ENCODE measurements around the gene RNU2-63P. TPM values are rescaled to one million over a fixed set of nuclear protein-coding genes. Genes with fewer than 3 reads are reported as not detected.

RNU2-63P gene
- polyA plus RNA-seq, 1 experiment: not detected

DNA sequence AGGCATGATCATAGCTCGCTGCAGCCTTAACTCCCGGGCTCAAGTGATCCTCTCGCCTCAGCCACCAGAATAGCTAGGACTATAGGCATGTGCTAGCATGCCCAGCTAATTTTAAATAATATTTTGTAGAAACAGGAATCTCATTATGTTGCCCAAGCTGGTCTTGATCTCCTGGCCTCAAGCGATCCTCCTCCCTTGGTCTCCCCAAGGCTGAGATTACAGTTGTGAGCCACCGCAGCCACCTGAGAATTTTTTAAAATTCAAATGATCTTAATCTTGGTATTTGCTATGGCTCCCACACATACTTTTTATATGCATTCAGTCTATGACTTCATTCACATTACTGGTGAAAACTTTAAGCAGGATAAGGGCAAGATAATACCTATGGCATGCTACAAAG is 26.1 kb upstream of the RNU2-63P start:
- Histone ChIP-seq H3K27me3 (ENCODE audit: control insufficient read depth, insufficient read depth, low read length) (no peaks in the 10 kb centered on the region), H3K9me3 (ENCODE audit: control insufficient read depth, insufficient read depth, low read length) (no peaks in the 10 kb centered on the region), H3K27ac (ENCODE audit: low read depth, low read length) (no peak overlapping the region), H3K4me3 (ENCODE audit: low read depth, low read length) (no peak overlapping the region)
- no peak for DNase-seq (ENCODE audit: low read depth, low spot score)
- ChIA-PET POLR2A (no interaction called here), CTCF (interaction anchor here (0.7 kb wide), 1 partner anchor 1297 kb away, joined by 3 read pairs; no protein-coding TSS in a partner anchor)
- TF ChIP-seq, protein P1, sequence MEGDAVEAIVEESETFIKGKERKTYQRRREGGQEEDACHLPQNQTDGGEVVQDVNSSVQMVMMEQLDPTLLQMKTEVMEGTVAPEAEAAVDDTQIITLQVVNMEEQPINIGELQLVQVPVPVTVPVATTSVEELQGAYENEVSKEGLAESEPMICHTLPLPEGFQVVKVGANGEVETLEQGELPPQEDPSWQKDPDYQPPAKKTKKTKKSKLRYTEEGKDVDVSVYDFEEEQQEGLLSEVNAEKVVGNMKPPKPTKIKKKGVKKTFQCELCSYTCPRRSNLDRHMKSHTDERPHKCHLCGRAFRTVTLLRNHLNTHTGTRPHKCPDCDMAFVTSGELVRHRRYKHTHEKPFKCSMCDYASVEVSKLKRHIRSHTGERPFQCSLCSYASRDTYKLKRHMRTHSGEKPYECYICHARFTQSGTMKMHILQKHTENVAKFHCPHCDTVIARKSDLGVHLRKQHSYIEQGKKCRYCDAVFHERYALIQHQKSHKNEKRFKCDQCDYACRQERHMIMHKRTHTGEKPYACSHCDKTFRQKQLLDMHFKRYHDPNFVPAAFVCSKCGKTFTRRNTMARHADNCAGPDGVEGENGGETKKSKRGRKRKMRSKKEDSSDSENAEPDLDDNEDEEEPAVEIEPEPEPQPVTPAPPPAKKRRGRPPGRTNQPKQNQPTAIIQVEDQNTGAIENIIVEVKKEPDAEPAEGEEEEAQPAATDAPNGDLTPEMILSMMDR (IDR thresholded peaks at IDR 0.05; ENCODE audit: low read depth, low read length): no peak

DNA sequence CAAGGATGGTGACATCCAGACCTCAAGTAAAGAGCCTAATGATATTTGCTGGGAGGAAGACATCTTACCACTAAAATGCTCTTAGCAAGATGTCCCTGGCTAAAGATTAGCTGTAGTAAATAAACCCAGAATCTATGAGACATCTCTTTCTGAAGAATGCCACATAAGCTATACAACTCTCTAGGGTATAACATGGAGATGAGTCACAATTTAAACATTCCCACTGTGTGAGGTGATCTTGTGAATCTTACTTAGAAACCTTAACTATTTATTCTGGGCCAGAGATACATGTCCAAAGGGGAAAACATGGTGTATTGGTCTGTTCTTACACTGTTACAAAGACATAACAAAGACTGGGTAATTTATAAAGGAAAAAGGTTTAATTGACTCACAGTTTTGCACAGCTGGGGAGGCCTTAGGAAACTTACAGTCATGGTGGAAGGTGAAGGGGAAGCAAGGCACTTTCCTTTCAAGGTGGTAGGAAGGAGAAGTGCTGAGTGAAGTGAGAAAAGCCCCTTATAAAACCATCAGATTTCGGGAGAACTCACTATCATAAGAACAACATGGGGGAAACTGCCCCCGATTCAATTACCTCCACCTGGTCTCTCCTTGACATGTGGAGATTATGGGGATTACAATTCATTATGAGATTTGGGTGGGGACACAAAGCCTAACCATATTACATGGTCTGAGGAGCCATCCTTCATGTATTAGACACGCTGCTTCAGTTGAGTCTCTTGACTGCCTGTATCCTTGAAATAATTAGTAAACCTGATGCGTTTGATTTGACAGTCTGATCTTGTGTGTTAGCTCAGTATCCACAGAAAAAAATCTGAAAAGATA is 22.1 kb upstream of the RNU2-63P start:
- ChIA-PET POLR2A (interaction anchor here (0.7 to 1.5 kb wide), 3 partner anchors 16 to 23 kb away, joined by 3 to 6 read pairs (median 4); partner anchors contain the start of gene RNU2-63P), CTCF (interaction anchor here (1.6 to 3.1 kb wide), 2 partner anchors 22 kb away, joined by 5 to 15 read pairs; no protein-coding TSS in a partner anchor)
- Histone ChIP-seq H3K27ac (ENCODE audit: low read depth, low read length) (peak overlapping the region; percentile 84), H3K9me3 (ENCODE audit: control insufficient read depth, insufficient read depth, low read length) (no peaks in the 10 kb centered on the region), H3K4me3 (ENCODE audit: low read depth, low read length) (no peak overlapping the region), H3K27me3 (ENCODE audit: control insufficient read depth, insufficient read depth, low read length) (no peaks in the 10 kb centered on the region)
- TF ChIP-seq, protein P1 (IDR thresholded peaks at IDR 0.05; ENCODE audit: low read depth, low read length): no peak
- DNase-seq (ENCODE audit: low read depth, low spot score): peak; percentile 84

DNA sequence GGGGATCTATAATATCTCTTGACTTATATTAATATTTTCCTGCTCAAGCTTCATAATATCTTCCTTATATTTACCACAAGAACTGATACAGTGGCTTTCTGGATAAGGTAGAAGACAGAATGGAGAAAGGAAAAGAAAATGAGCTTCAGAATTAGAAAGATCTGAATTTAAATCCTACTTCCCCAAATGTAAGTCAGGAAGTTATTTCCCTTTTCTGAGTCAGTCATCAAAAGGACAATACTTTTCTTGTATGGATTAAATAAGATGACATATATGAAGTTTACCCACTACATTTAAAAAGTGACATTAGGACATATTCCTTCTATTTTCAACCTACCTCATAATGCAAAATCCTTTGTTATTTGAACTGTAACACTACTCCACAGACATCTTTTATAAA is 20.3 kb upstream of the RNU2-63P start:
- DNase-seq (ENCODE audit: low read depth, low spot score): no peak
- Histone ChIP-seq H3K4me3 (ENCODE audit: low read depth, low read length) (no peak overlapping the region), H3K9me3 (ENCODE audit: control insufficient read depth, insufficient read depth, low read length) (no peaks in the 10 kb centered on the region), H3K27ac (ENCODE audit: low read depth, low read length) (no peak overlapping the region), H3K27me3 (ENCODE audit: control insufficient read depth, insufficient read depth, low read length) (no peaks in the 10 kb centered on the region)
- ChIA-PET POLR2A (no interaction called here), CTCF (no interaction called here)
- TF ChIP-seq, protein P1 (IDR thresholded peaks at IDR 0.05; ENCODE audit: low read depth, low read length): no peak

DNA sequence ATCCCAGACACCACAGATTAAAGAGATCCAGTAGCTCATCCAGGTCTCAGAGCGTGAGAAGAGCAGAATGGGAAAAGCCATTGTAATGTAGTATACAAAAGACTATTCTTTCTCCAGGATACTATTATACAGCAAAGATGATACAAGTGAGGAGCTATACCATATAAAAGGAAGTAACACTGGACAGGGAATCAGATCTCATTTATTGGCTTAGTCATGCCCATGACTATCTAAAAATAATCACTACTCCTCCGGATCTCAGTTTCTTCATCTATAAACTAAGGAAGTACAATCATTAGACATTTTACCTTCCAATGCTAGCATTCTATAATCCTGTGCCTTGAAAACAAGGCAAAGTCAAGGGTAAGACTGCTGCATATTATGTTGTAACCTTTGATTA is 19.8 kb upstream of the RNU2-63P start:
- no peak overlapping the region for H3K4me3 ChIP-seq (ENCODE audit: low read depth, low read length)
- TF ChIP-seq, protein P1 (IDR thresholded peaks at IDR 0.05; ENCODE audit: low read depth, low read length): no peak
- ChIA-PET POLR2A (no interaction called here), CTCF (no interaction called here)
- no peak for DNase-seq (ENCODE audit: low read depth, low spot score)
- H3K27ac ChIP-seq (ENCODE audit: low read depth, low read length): no peak overlapping the region
- H3K27me3 ChIP-seq (ENCODE audit: control insufficient read depth, insufficient read depth, low read length): no peaks in the 10 kb centered on the region
- H3K9me3 ChIP-seq (ENCODE audit: control insufficient read depth, insufficient read depth, low read length): no peaks in the 10 kb centered on the region

DNA sequence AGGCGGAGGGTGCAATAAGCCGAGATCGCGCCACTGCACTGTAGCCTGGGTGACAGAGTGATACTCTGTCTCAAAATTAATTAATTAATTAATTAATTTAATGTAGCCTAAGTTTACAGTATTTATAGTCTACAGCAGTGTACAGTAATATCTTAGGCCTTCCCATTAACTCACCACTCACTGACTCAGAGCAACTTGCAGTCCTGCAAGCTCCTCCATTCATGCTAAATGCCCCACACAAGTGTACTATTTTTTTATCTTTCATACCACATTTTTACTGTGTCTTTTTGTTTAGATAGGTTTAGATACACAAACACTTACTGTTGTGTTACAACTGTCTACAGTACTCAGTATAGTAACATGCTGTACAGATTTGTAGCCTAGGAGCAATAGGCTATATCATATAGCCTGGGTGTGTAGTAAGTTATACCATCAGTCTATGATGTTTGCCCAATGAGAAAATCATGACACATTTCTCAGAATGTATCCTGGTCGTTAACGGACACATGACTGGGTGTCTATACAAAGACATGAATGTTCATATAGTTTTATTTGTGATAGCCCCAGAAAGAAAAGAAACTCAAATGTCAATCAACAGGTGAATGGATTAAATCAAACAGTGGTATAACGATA is 15.8 kb upstream of the RNU2-63P start:
- no peak for DNase-seq (ENCODE audit: low read depth, low spot score)
- POLR2A ChIA-PET: no interaction called here
- Histone ChIP-seq H3K4me3 (ENCODE audit: low read depth, low read length) (no peak overlapping the region), H3K27me3 (ENCODE audit: control insufficient read depth, insufficient read depth, low read length) (no peaks in the 10 kb centered on the region), H3K9me3 (ENCODE audit: control insufficient read depth, insufficient read depth, low read length) (no peaks in the 10 kb centered on the region), H3K27ac (ENCODE audit: low read depth, low read length) (no peak overlapping the region)
- TF ChIP-seq, protein P1 (IDR thresholded peaks at IDR 0.05; ENCODE audit: low read depth, low read length): no peak
- CTCF ChIA-PET: interaction anchor here (0.7 to 1.7 kb wide), 3 partner anchors 17 to 30 kb away, joined by 3 to 9 read pairs (median 6); no protein-coding TSS in a partner anchor
